Adrenal gland (tissue), 12 donors: ENCODE data around the gene GMFB. TPM values are rescaled to one million over a fixed set of nuclear protein-coding genes. Genes with fewer than 3 reads are reported as not detected.

Experiments
- DNase-seq, 7 donors: peaks; one replicate each; pipeline ENCODE4 v3.0.0-alpha.2; 2019 to 2020
- H3K27ac ChIP-seq, 5 donors: fragments of 200-600 bp; sonication (generic) in 4 of 5; 1 replicate in 3 of 5; 2 replicates in 2 of 5; pipeline versions ENCODE4 v1.5.1 to v1.8.0; 2016 to 2020; ENCODE audit warnings: mild to moderate bottlenecking in 1 of 5
- H3K27me3 ChIP-seq: fragments of 200-600 bp; 2 replicates; pipeline ENCODE4 v1.8.0; 2021
- H3K36me3 ChIP-seq, 2 donors: fragments of 200-600 bp; replicated peaks in 1 of 2; 1 replicate in 1 of 2; 2 replicates in 1 of 2; pipeline versions ENCODE4 v1.5.1 to v1.8.0; 2018 to 2022
- H3K4me1 ChIP-seq, 2 donors: fragments of 200-600 bp; replicated peaks in 1 of 2; 1 replicate in 1 of 2; 2 replicates in 1 of 2; pipeline versions ENCODE4 v1.5.1 to v1.8.0; 2018 to 2021
- H3K4me3 ChIP-seq, 4 donors: fragments of 200-600 bp; sonication (generic) in 3 of 4; one replicate each; pipeline ENCODE4 v1.5.1; 2016 to 2018
- H3K9me3 ChIP-seq, 3 donors: fragments of 200-600 bp; sonication (generic) in 1 of 3; replicated peaks in 1 of 3; 1 replicate in 2 of 3; 2 replicates in 1 of 3; pipeline versions ENCODE4 v1.5.1 to v1.8.0; 2016 to 2021
- POLR2A ChIP-seq, 2 donors: fragments of 450-650 bp; IDR thresholded peaks; one replicate each; pipeline ENCODE4 v1.6.1; 2017; ENCODE audit warnings: antibody characterized with exemption in 2 of 2, mild to moderate bottlenecking in 2 of 2, moderate library complexity in 1 of 2
- WGBS, 4 donors: extraction: QIAGEN DNeasy Blood & Tissue Kit in 2 of 4; methylation state at CpG; one replicate each; pipeline versions ENCODE4 v1.1.5 to v1.1.7; 2013 to 2017; 5-methylcytosine and 5-hydroxymethylcytosine counted together
- intact Hi-C, 2 donors: fragments of 100-400 bp; cut with DNase I; formaldehyde crosslinking; loops; one replicate each; pipeline versions ENCODE4 v1.14.1 to v1.15.0; 2022 to 2023
- polyA plus RNA-seq, 3 donors: library from polyadenylated mRNA; stranded (reverse); fragments of 200-250 nt in 2 of 3; fragments of 350-450 nt in 1 of 3; fragmentation: Illumina TruSeq in 1 of 3; extraction: RNeasy Lipid Tissue Mini Kit (QIAGEN cat#74804) in 1 of 3; gene quantifications; one replicate each; pipeline ENCODE4 v1.2.3, GENCODE V29; 2013 to 2014
- total RNA-seq, 9 donors: library from RNA; depleted of rRNA in 4 of 9; stranded (reverse); fragments of >200 nt in 4 of 9; fragments of 120-200 nt in 1 of 9; fragmentation: NEBNext Ultra II Directional in 1 of 9; extraction: Animal tissue kit (Norgen Biotek cat#: 25700) in 1 of 9; gene quantifications; one replicate each; pipeline versions ENCODE4 v1.1.0 to v1.2.4, GENCODE V29; 2013 to 2023
- TF ChIP-seq, protein P1 (sequence below), 6 experiments: fragments of 450-650 bp in 4 of 6; fragments of 200-600 bp in 2 of 6; sonication (generic) in 1 of 6; IDR thresholded peaks; 1 replicate in 5 of 6; 2 replicates in 1 of 6; pipeline versions ENCODE4 v1.5.1 to v1.8.0; 2016 to 2021; ENCODE audit warnings: antibody characterized with exemption in 6 of 6, mild to moderate bottlenecking in 2 of 6, moderate library complexity in 1 of 6
- donor health status: healthy with polysubstance abuse.
- donor health status: Bipolar disorder and iron deficiency.
- donor health status: DM: yes; HTN: yes; CAD: no.
- donor health status: DM: no; HTN: no; CAD: no.
- donor health status: DM: no; HTN: no; CAD: no.
- donor health status: DM: yes; HTN: yes; CAD: no.

GMFB gene
- total and polyA plus RNA-seq, 12 donors: 8.2 to 66.3 (median 45.5) TPM

DNA sequence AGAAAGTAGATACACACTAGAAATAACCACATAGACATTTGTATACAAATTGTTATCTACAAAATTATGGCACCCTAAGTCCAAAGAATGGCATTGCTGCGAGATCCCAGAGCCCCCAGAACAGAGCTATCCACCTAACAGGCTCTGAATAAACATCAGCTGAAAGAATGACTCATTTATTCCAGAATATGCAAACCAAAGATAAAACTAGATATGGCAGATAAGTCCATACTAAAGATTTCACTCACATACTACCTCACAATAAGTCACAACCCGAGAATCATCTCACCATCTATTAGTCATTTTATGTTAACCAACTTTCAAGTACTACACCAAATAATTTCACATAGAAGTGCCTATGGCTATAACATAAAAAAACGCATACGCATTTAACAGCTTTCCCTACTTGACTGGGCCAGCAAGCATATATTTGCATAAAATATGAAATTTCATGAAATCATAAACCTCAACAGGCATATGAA is 53.2 kb downstream of the GMFB start:
- Histone ChIP-seq H3K9me3 (no peaks in the 10 kb centered on the region), H3K4me1 (peaks cover 9 to 40% of the 10 kb centered on the region in 2 donors), H3K36me3 (peaks cover 0 to 7% of the 10 kb centered on the region in 2 donors), H3K4me3 (peak overlapping the region in 1 of 4 donors; percentile 5), H3K27me3 (no peaks in the 10 kb centered on the region), H3K27ac (peak overlapping the region in 2 of 5 donors; percentile 1 to 56)
- intact Hi-C loops: no loop called here
- 73 to 80% (median 75%) methylated on average over 4 of the region's 4 CpGs for WGBS, 4 donors
- no peak for TF ChIP-seq POLR2A (IDR thresholded peaks at IDR 0.05)
- TF ChIP-seq, protein P1, sequence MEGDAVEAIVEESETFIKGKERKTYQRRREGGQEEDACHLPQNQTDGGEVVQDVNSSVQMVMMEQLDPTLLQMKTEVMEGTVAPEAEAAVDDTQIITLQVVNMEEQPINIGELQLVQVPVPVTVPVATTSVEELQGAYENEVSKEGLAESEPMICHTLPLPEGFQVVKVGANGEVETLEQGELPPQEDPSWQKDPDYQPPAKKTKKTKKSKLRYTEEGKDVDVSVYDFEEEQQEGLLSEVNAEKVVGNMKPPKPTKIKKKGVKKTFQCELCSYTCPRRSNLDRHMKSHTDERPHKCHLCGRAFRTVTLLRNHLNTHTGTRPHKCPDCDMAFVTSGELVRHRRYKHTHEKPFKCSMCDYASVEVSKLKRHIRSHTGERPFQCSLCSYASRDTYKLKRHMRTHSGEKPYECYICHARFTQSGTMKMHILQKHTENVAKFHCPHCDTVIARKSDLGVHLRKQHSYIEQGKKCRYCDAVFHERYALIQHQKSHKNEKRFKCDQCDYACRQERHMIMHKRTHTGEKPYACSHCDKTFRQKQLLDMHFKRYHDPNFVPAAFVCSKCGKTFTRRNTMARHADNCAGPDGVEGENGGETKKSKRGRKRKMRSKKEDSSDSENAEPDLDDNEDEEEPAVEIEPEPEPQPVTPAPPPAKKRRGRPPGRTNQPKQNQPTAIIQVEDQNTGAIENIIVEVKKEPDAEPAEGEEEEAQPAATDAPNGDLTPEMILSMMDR (IDR thresholded peaks at IDR 0.05): no peak
- peak in 1 of 7 donors; percentile 6 for DNase-seq

DNA sequence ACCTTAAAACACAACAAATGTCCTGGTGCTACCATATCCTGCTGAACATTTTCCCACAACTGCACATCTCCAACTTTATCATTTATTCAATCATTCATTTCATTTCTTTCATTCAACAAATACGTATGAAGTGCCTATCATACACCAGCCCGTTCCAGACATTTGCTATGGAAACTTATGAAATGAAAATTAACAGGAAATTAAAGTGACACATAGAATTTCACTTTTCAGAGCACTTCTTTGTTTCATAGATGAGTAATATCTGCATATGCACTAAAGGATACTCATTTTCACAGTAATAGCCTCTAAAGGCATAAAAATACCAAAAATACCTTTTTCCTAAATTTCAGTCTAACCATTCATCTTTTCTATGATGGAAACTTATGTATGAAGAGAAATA is 60.3 kb downstream of the GMFB start:
- peaks cover 0 to 50% of the 10 kb centered on the region in 2 donors for H3K36me3 ChIP-seq
- peaks cover 0 to 7% of the 10 kb centered on the region in 2 donors for H3K4me1 ChIP-seq
- WGBS, 4 donors: 88 to 96% (median 94%) methylated on average over 2 of the region's 2 CpGs
- DNase-seq: no peak
- H3K9me3 ChIP-seq: no peaks in the 10 kb centered on the region
- H3K4me3 ChIP-seq: no peak overlapping the region
- H3K27ac ChIP-seq: no peak overlapping the region
- no peaks in the 10 kb centered on the region for H3K27me3 ChIP-seq
- intact Hi-C loops: no loop called here
- TF ChIP-seq, protein P1 (IDR thresholded peaks at IDR 0.05): no peak

DNA sequence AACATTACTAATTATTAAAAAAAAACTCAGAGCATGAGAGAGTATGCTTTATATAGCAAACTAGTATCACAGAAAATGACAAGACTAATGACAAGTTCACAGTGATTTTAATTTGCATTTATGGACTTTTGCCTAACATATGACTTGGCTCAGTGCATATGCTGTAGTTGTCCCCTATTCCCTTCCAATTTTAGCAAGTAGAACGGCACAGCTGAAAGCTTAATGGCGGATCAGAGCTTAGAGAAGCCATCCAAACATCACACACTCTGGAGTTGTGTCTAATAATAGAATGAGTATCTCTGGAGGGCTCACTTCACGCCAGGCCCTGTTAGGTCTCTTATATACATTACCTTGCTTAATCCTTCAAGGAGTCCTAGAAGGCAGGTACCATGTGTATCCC is 60.9 kb downstream of the GMFB start:
- Histone ChIP-seq H3K9me3 (no peaks in the 10 kb centered on the region), H3K27me3 (no peaks in the 10 kb centered on the region), H3K27ac (no peak overlapping the region), H3K4me3 (no peak overlapping the region), H3K36me3 (peaks cover 0 to 50% of the 10 kb centered on the region in 2 donors), H3K4me1 (peaks cover 0 to under 1% of the 10 kb centered on the region in 2 donors)
- TF ChIP-seq, protein P1 (IDR thresholded peaks at IDR 0.05): no peak
- TF ChIP-seq POLR2A (IDR thresholded peaks at IDR 0.05): no peak
- 75 to 95% (median 82%) methylated on average over 3 of the region's 3 CpGs for WGBS, 4 donors
- no peak for DNase-seq
- intact Hi-C loops: no loop called here

DNA sequence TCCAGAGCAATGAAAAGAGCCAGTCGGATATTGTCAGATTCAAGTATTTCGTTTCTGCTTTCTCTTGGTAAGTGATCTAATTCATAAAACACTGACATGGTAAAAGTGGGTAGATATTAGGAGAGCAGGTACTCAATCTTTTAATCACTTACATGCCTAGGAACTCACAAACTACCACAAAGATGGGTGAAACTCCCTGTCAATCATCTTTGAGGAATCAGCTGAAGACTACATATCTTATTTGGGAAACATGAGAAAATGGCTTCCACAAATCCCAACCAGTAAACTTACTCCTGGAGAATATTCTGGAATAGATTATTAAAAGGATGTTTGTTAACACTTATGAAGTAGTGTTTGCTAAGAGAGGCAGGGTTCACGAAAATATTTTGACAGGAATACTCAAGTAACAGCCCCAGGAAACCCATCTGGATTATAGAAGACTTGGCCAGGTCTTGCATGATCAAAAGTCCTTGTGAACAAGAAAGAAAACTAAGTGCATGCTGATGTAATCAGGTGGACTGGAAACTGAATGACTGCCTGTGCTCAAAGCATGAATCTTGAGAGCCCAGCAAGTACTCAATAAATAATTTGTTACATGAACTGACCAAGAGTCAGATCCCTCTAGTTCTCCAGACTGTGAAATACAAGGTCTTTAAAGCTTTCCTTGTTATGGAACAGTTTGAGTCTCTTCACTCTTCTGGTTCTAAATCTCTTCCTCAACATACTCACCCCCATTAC is 63.1 kb downstream of the GMFB start:
- TF ChIP-seq POLR2A (IDR thresholded peaks at IDR 0.05): no peak
- TF ChIP-seq, protein P1 (IDR thresholded peaks at IDR 0.05): no peak
- intact Hi-C loops: no loop called here

More for the DNA sequence above, 63.1 kb downstream of the GMFB start:
- no peak overlapping the region for H3K27ac ChIP-seq
- H3K4me1 ChIP-seq: no peaks in the 10 kb centered on the region
- H3K4me3 ChIP-seq: no peak overlapping the region
- H3K36me3 ChIP-seq: peaks cover 0 to 43% of the 10 kb centered on the region in 2 donors
- DNase-seq: no peak
- H3K27me3 ChIP-seq: no peaks in the 10 kb centered on the region
- no peaks in the 10 kb centered on the region for H3K9me3 ChIP-seq
- 91 to 95% (median 93%) methylated on average over 3 of the region's 3 CpGs for WGBS, 4 donors
